Trophoblast cell (in vitro differentiated cells and primary cell): ENCODE data around the gene APBB3.
A peak's percentile ranks its signal among the peaks of the same experiment; 100 is the strongest.

Experiments
- DNase-seq, 2 donors: peaks; one replicate each; pipeline ENCODE4 v3.0.0-alpha.2; 2016
- H2AFZ ChIP-seq: 2 replicates; pipeline ENCODE4 v1.6.1; 2013; ENCODE audit warnings: low read length, moderate library complexity, mild to moderate bottlenecking; ENCODE audit not compliant: insufficient read depth, poor library complexity
- H2AK5ac ChIP-seq: 2 replicates; pipeline ENCODE4 v1.6.1; 2013; ENCODE audit warnings: mild to moderate bottlenecking, low read length
- H2BK120ac ChIP-seq: 2 replicates; pipeline ENCODE4 v1.6.1; 2013; ENCODE audit warnings: low read length, mild to moderate bottlenecking, moderate library complexity; ENCODE audit not compliant: insufficient read depth, poor library complexity
- H2BK12ac ChIP-seq: 2 replicates; pipeline ENCODE4 v1.6.1; 2013; ENCODE audit warnings: mild to moderate bottlenecking, low read length, moderate library complexity
- H2BK5ac ChIP-seq: 2 replicates; pipeline ENCODE4 v1.6.1; 2013; ENCODE audit warnings: low read length, low read depth, moderate library complexity, mild to moderate bottlenecking; ENCODE audit not compliant: poor library complexity
- H3K14ac ChIP-seq: 2 replicates; pipeline ENCODE4 v1.6.1; 2013; ENCODE audit warnings: mild to moderate bottlenecking, low read length
- H3K18ac ChIP-seq: 2 replicates; pipeline ENCODE4 v1.6.1; 2013; ENCODE audit warnings: mild to moderate bottlenecking, low read length
- H3K23ac ChIP-seq: 2 replicates; pipeline ENCODE4 v1.6.1; 2013; ENCODE audit warnings: low read length
- H3K27ac ChIP-seq: 2 replicates; pipeline ENCODE4 v1.5.1; 2013; ENCODE audit warnings: low read depth, mild to moderate bottlenecking, inconsistent platforms, low read length, moderate library complexity
- H3K27me3 ChIP-seq: 2 replicates; pipeline ENCODE4 v1.6.1; 2013; ENCODE audit warnings: inconsistent platforms, mild to moderate bottlenecking, low read length, moderate library complexity; ENCODE audit not compliant: insufficient read depth
- H3K36me3 ChIP-seq, 2 experiments: 1 replicate in 1 of 2; 2 replicates in 1 of 2; pipeline ENCODE4 v1.6.1; 2013; ENCODE audit warnings: low read length in 2 of 2, mild to moderate bottlenecking in 2 of 2, moderate library complexity in 1 of 2; ENCODE audit not compliant: insufficient read depth in 2 of 2, control insufficient read depth in 1 of 2
- H3K4ac ChIP-seq: 2 replicates; pipeline ENCODE4 v1.6.1; 2013; ENCODE audit warnings: low read depth, mild to moderate bottlenecking, low read length, moderate library complexity
- H3K4me1 ChIP-seq, 2 experiments: 1 replicate in 1 of 2; 2 replicates in 1 of 2; pipeline ENCODE4 v1.6.1; 2013; ENCODE audit warnings: low read length in 2 of 2, mild to moderate bottlenecking in 2 of 2, moderate library complexity in 1 of 2; ENCODE audit not compliant: insufficient read depth in 2 of 2, control insufficient read depth in 1 of 2
- H3K4me2 ChIP-seq: 2 replicates; pipeline ENCODE4 v1.6.1; 2013; ENCODE audit warnings: inconsistent platforms, mild to moderate bottlenecking, low read length, moderate library complexity
- H3K4me3 ChIP-seq: 2 replicates; pipeline ENCODE4 v1.5.1; 2013; ENCODE audit warnings: mild to moderate bottlenecking, low read depth, low read length, inconsistent platforms
- H3K79me1 ChIP-seq: one replicate; pipeline ENCODE4 v1.6.1; 2013; ENCODE audit warnings: low read length
- H3K79me2 ChIP-seq: 2 replicates; pipeline ENCODE4 v1.6.1; 2013; ENCODE audit warnings: low read length, mild to moderate bottlenecking; ENCODE audit not compliant: control insufficient read depth, insufficient read depth, poor library complexity
- H3K9ac ChIP-seq: 2 replicates; pipeline ENCODE4 v1.6.1; 2013; ENCODE audit warnings: mild to moderate bottlenecking, low read length
- H3K9me3 ChIP-seq: 2 replicates; pipeline ENCODE4 v1.6.1; 2013; ENCODE audit warnings: low read depth, mild to moderate bottlenecking, control low read depth, inconsistent platforms, low read length; ENCODE audit not compliant: insufficient read depth
- H4K12ac ChIP-seq: 2 replicates; pipeline ENCODE4 v1.6.1; 2013; ENCODE audit warnings: low read depth, mild to moderate bottlenecking, low read length, moderate library complexity
- H4K8ac ChIP-seq: 2 replicates; pipeline ENCODE4 v1.6.1; 2013; ENCODE audit warnings: low read depth, mild to moderate bottlenecking, low read length, moderate library complexity
- H4K91ac ChIP-seq: one replicate; pipeline ENCODE4 v1.6.1; 2013; ENCODE audit warnings: low read depth, mild to moderate bottlenecking, low read length, moderate library complexity
- WGBS: extraction: QIAGEN DNeasy Blood & Tissue Kit; methylation state at CpG from one replicate; pipeline ENCODE4 v1.1.7; 2013; ENCODE audit warnings: missing lambda C conversion rate; ENCODE audit not compliant: insufficient read length, insufficient coverage; ENCODE audit errors: extremely low coverage; 5-methylcytosine and 5-hydroxymethylcytosine counted together

APBB3 gene

GRCh38 chr5:140558542-140558941 lies 5.9 kb downstream of the APBB3 start:
- no peak overlapping the region for H4K12ac ChIP-seq

DNA sequence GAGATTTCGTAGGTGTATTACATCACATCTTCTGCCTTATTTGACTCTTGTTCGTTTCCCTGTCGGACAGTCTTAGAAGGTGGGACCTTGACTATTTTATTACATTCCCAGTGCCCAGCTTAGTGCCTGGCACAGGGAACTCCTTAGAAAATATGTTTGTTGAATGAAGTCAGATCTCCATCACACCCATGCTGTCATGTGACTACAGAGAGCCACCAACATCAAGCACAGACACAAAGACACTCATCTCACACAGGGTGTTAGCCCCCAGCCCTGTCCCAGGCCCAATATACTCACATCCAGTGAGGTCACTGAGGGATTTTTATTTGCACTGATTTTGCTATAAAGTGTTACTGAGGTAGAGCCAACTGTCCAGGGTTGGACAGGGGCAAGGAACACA lies 6.4 kb downstream of the APBB3 start:
- H2BK12ac ChIP-seq, result peak overlapping the region; percentile 7
- peak overlapping the region; percentile 30 for H3K27ac ChIP-seq
- H3K4ac ChIP-seq, result no peak overlapping the region
- H3K14ac ChIP-seq, result peak overlapping the region; percentile 63
- H3K4me1 ChIP-seq, result peaks cover 4 to 9% of the 10 kb centered on the region in 2 experiments
- no peak overlapping the region for H3K23ac ChIP-seq
- H2AFZ ChIP-seq, result no peak overlapping the region
- no peak overlapping the region for H3K9ac ChIP-seq
- peak overlapping the region; percentile 24 for H2BK5ac ChIP-seq
- H3K4me2 ChIP-seq, result no peak overlapping the region
- H3K27me3 ChIP-seq, result no peaks in the 10 kb centered on the region
- peak overlapping the region; percentile 87 for H4K91ac ChIP-seq
- no peak overlapping the region for H3K4me3 ChIP-seq
- WGBS, result no CpG with 5 or more reads among the region's 3 CpGs
- H3K79me2 ChIP-seq, result peaks cover 7% of the 10 kb centered on the region
- peaks cover 8 to 13% of the 10 kb centered on the region in 2 experiments for H3K36me3 ChIP-seq
- H2AK5ac ChIP-seq, result peak overlapping the region; percentile 25
- H4K12ac ChIP-seq, result peak overlapping the region; percentile 86
- H3K18ac ChIP-seq, result no peak overlapping the region
- H3K79me1 ChIP-seq, result peaks cover 8% of the 10 kb centered on the region
- peak overlapping the region; percentile 87 for H4K8ac ChIP-seq
- H2BK120ac ChIP-seq, result no peak overlapping the region
- DNase-seq, result no peak
- H3K9me3 ChIP-seq, result no peaks in the 10 kb centered on the region

More at GRCh38 chr5:140558542-140558941, 5.9 kb downstream of the APBB3 start:
- DNase-seq, result no peak
- Histone ChIP-seq H3K4me3 (no peak overlapping the region), H3K79me1 (peaks cover 8% of the 10 kb centered on the region), H2BK12ac (no peak overlapping the region), H3K4ac (no peak overlapping the region), H2AFZ (no peak overlapping the region), H3K18ac (no peak overlapping the region), H3K27me3 (no peaks in the 10 kb centered on the region), H3K4me2 (no peak overlapping the region), H3K36me3 (peaks cover 8 to 13% of the 10 kb centered on the region in 2 experiments), H3K23ac (no peak overlapping the region), H3K27ac (no peak overlapping the region), H4K91ac (no peak overlapping the region), H3K14ac (no peak overlapping the region), H3K79me2 (peaks cover 7% of the 10 kb centered on the region), H2AK5ac (peak overlapping the region; percentile 12), H3K9me3 (no peaks in the 10 kb centered on the region), H3K4me1 (peaks cover 7 to 12% of the 10 kb centered on the region in 2 experiments), H2BK120ac (no peak overlapping the region), H4K8ac (no peak overlapping the region), H2BK5ac (no peak overlapping the region), H3K9ac (no peak overlapping the region)
- no CpG with 5 or more reads among the region's 9 CpGs for WGBS

- H2AK5ac ChIP-seq, result peak within 1 kb of the TSS; percentile 87
- no peaks in the 10 kb centered on the region for H3K9me3 ChIP-seq
- H3K14ac ChIP-seq, result peak within 1 kb of the TSS; percentile 94
- H3K79me2 ChIP-seq, result peaks cover 7% of the 10 kb centered on the region
- peak within 1 kb of the TSS; percentile 46 for H2BK120ac ChIP-seq
- H2BK12ac ChIP-seq, result peak within 1 kb of the TSS; percentile 7
- peaks cover 4 to 9% of the 10 kb centered on the region in 2 experiments for H3K4me1 ChIP-seq
- H3K27me3 ChIP-seq, result no peaks in the 10 kb centered on the region
- peaks cover 8 to 13% of the 10 kb centered on the region in 2 experiments for H3K36me3 ChIP-seq
- peak within 1 kb of the TSS; percentile 77 for H2BK5ac ChIP-seq
- peak within 1 kb of the TSS; percentile 81 for H3K4ac ChIP-seq
- peak within 1 kb of the TSS; percentile 87 for H4K91ac ChIP-seq
- peak within 1 kb of the TSS; percentile 61 for H3K4me2 ChIP-seq
- peak within 1 kb of the TSS; percentile 40 for H3K27ac ChIP-seq
- H2AFZ ChIP-seq, result peak within 1 kb of the TSS; percentile 87
- H3K79me1 ChIP-seq, result peaks cover 8% of the 10 kb centered on the region
- DNase-seq, result peak; percentile 95
- peak within 1 kb of the TSS; percentile 85 for H3K4me3 ChIP-seq
- H4K12ac ChIP-seq, result peak within 1 kb of the TSS; percentile 89
- no CpG with 5 or more reads among the region's 46 CpGs for WGBS
- H4K8ac ChIP-seq, result peak within 1 kb of the TSS; percentile 97
- H3K9ac ChIP-seq, result peak within 1 kb of the TSS; percentile 92
- H3K18ac ChIP-seq, result peak within 1 kb of the TSS; percentile 90
- H3K23ac ChIP-seq, result no peak within 1 kb of the TSS
These were observed 7.1 kb downstream of the APBB3 start, which contains the start of gene SRA1 for GRCh38 chr5:140557136-140557805. Gene SRA1, minus strand, starts transcription at chr5:140557473. Its CDS starts 21 bp downstream, at chr5:140557452.

GRCh38 chr5:140556438-140556837 lies 8.0 kb downstream of the APBB3 start:
- H3K4ac ChIP-seq, result peak overlapping the region; percentile 32
- H4K91ac ChIP-seq, result no peak overlapping the region
- H3K9ac ChIP-seq, result no peak overlapping the region
- H3K4me1 ChIP-seq, result peaks cover 4 to 9% of the 10 kb centered on the region in 2 experiments
- H3K79me2 ChIP-seq, result peaks cover 7% of the 10 kb centered on the region
- H2AFZ ChIP-seq, result no peak overlapping the region
- no peak overlapping the region for H3K23ac ChIP-seq
- no peaks in the 10 kb centered on the region for H3K27me3 ChIP-seq
- H3K36me3 ChIP-seq, result peaks cover 13% of the 10 kb centered on the region in 2 experiments
- no peak overlapping the region for H2BK12ac ChIP-seq
- H3K79me1 ChIP-seq, result peaks cover 8% of the 10 kb centered on the region
- WGBS, result no CpG with 5 or more reads among the region's 6 CpGs
- no peak overlapping the region for H2BK120ac ChIP-seq
- no peak overlapping the region for H3K4me3 ChIP-seq
- no peak overlapping the region for H2BK5ac ChIP-seq
- H2AK5ac ChIP-seq, result no peak overlapping the region
- no peak overlapping the region for H3K27ac ChIP-seq
- no peak overlapping the region for H3K14ac ChIP-seq
- H3K18ac ChIP-seq, result no peak overlapping the region
- no peak for DNase-seq
- H4K12ac ChIP-seq, result no peak overlapping the region
- no peak overlapping the region for H4K8ac ChIP-seq
- H3K9me3 ChIP-seq, result no peaks in the 10 kb centered on the region
- peak overlapping the region; percentile 61 for H3K4me2 ChIP-seq
